Measurements from ENCODE around the gene CDC45. TPM values are rescaled to one million over a fixed set of nuclear protein-coding genes. Genes with fewer than 3 reads are reported as not detected.

CDC45 gene
- total RNA-seq, 4 donors from 2014 or later, result 0.98 TPM; not detected in 3

DNA sequence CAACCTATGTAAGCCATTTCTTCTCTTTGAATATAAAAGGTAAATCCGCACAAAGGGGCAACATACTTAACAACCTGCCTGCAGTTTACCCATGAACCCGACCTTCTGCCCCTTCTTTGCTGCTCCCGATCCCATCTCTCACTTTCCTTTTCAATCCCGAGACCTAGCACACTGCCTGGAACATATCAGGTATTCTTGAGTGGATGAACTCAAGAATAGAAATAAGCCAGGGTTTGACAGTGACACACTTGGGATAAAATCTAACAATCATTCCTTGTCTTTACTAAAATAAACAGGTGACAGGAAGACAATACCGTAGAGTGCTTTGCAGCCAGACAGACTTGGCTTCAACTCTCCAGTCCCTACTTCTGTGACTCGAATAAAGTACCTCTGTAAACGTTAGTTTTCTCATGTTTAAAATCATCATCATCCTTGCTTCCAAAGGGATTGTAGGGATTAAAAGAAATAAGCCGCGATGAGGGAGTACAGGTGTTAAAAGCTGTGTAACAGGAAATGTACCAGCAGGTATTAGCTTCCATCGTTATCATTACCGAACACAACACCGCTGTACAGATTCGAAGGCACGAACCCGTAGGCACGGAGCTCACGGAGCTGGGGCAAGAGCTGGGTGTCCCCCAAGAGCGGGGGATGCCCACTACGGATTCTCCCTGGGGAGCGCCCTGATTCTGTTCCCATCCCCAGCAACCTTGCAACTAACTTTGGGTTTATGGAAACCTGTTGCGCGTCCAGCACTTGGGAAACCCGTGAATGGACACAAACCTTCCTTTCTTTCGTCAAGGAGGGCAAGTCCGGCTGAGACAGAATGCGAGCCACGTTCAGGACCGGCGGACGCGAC is 1.4 kb upstream of the CDC45 start:
- WGBS, 2 donors, result 2 to 3% methylated on average over 19 to 25 of the region's 31 CpGs
- TF ChIP-seq EP300 (IDR thresholded peaks at IDR 0.05) (no peak), POLR2A (IDR thresholded peaks at IDR 0.05) (no peak)
- TF ChIP-seq, protein P1, sequence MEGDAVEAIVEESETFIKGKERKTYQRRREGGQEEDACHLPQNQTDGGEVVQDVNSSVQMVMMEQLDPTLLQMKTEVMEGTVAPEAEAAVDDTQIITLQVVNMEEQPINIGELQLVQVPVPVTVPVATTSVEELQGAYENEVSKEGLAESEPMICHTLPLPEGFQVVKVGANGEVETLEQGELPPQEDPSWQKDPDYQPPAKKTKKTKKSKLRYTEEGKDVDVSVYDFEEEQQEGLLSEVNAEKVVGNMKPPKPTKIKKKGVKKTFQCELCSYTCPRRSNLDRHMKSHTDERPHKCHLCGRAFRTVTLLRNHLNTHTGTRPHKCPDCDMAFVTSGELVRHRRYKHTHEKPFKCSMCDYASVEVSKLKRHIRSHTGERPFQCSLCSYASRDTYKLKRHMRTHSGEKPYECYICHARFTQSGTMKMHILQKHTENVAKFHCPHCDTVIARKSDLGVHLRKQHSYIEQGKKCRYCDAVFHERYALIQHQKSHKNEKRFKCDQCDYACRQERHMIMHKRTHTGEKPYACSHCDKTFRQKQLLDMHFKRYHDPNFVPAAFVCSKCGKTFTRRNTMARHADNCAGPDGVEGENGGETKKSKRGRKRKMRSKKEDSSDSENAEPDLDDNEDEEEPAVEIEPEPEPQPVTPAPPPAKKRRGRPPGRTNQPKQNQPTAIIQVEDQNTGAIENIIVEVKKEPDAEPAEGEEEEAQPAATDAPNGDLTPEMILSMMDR (IDR thresholded peaks at IDR 0.05), result no peak
- H3K27ac ChIP-seq, result peak overlapping the region; percentile 90 to 99 (median 93)

DNA sequence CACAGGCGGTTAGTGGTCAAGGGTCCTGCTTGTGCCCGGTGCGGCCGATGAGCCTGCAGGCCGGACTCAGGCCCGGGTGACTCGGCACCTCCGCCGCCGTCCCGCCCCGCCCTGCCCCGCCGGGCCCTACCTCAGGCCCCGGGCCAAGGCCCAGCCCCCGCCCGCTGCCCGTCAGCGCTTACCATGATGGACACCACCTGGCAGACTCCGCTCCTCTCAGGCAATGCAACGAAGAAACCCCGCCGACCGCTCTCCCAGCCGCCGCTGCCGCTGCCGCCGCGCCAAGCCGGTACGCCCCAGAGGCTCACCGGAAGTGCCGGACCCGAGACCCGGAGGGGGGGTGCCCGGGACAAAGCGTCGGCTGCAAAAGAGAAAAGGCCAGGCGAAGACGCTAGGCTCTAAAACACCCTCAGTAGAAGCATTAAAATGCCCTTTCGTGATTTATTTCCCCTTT is 792 bp upstream of the CDC45 start, which contains the start of gene UFD1:
TSS of gene UFD1 (minus strand) at position 293 of the 454 bp plus-strand sequence. CDS start at position 185, 108 bp downstream.
- peak within 1 kb of the TSS; percentile 90 to 99 (median 93) for H3K27ac ChIP-seq
- TF ChIP-seq EP300 (IDR thresholded peaks at IDR 0.05) (peak in 1 of 2 donors; percentile 77), POLR2A (IDR thresholded peaks at IDR 0.05) (peak in 1 of 2 donors; percentile 23)
- TF ChIP-seq, protein P1 (IDR thresholded peaks at IDR 0.05), result peak in 1 of 5 experiments; percentile 17
- H3K9me3 ChIP-seq, result no peaks in the 10 kb centered on the region
- H3K36me3 ChIP-seq, result peaks cover 0 to 15% (median 0%) of the 10 kb centered on the region in 3 donors
- no peaks in the 10 kb centered on the region for H3K27me3 ChIP-seq
- H3K4me3 ChIP-seq, result peak within 1 kb of the TSS; percentile 65 to 97 (median 80)
- H3K4me1 ChIP-seq, result peaks cover 0 to 41% (median 16%) of the 10 kb centered on the region in 4 donors
- WGBS, 2 donors, result 0 to 1% methylated on average over 22 of the region's 42 CpGs
- DNase-seq (ENCODE audit: low spot score in 2 of 2), result peak; percentile 40 to 53

More for the DNA sequence above, 1.4 kb upstream of the CDC45 start:
- Histone ChIP-seq H3K27me3 (no peaks in the 10 kb centered on the region), H3K4me1 (peaks cover 0 to 41% (median 16%) of the 10 kb centered on the region in 4 donors), H3K9me3 (no peaks in the 10 kb centered on the region), H3K4me3 (peak overlapping the region; percentile 65 to 97 (median 80)), H3K36me3 (peaks cover 0 to 22% (median 0%) of the 10 kb centered on the region in 3 donors)
- no peak for DNase-seq (ENCODE audit: low spot score in 2 of 2)

DNA sequence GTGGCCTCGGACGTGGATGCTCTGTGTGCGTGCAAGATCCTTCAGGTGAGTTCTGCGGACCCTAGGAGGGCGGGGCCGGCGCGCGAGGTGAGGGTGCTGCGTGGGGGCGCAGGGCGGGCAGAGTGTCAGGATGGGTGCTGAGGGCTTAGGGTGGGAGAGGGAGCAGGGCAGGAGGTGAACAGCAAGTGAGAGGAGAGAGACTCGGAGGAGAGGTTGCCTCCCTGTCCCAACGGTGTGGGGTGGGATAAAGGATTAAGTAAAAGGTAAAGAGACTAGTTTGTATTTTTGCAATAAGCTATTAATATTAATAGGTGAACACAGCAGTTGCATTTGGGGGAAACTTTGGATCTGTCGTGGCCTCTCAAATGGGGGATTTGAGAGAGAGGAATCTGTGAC is 451 bp downstream of the CDC45 start:
- TF ChIP-seq POLR2A (IDR thresholded peaks at IDR 0.05) (no peak), EP300 (IDR thresholded peaks at IDR 0.05) (no peak)
- TF ChIP-seq, protein P1 (IDR thresholded peaks at IDR 0.05), result no peak
- Histone ChIP-seq H3K36me3 (peaks cover 0 to 3% (median 0%) of the 10 kb centered on the region in 3 donors), H3K27ac (no peak overlapping the region), H3K9me3 (no peaks in the 10 kb centered on the region), H3K4me1 (peaks cover 0 to 41% (median 16%) of the 10 kb centered on the region in 4 donors), H3K27me3 (no peaks in the 10 kb centered on the region), H3K4me3 (peak overlapping the region; percentile 36 to 97 (median 60))
- no peak for DNase-seq (ENCODE audit: low spot score in 2 of 2)
- WGBS, 2 donors, result 1 to 2% methylated on average over 15 of the region's 15 CpGs

DNA sequence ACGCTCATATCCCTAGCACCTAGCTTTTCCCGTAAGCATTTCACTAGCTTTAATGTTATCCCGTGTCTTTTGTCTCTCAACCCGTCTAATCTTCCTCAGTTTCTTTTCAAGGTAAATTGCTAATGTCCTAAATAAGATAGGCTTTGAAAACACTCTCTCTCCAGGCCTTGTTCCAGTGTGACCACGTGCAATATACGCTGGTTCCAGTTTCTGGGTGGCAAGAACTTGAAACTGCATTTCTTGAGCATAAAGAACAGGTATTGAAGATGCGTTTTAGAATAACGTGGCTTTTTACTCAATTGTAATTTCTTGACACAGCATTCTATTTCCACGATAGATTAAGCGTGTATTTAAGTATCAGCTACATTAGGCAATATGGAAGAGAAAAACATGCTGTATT is 1.1 kb downstream of the CDC45 start:
- Histone ChIP-seq H3K36me3 (no peaks in the 10 kb centered on the region), H3K9me3 (no peaks in the 10 kb centered on the region), H3K4me1 (peaks cover 0 to 35% (median 16%) of the 10 kb centered on the region in 4 donors), H3K27ac (no peak overlapping the region), H3K4me3 (no peak overlapping the region), H3K27me3 (no peaks in the 10 kb centered on the region)
- no peak for DNase-seq (ENCODE audit: low spot score in 2 of 2)
- TF ChIP-seq POLR2A (IDR thresholded peaks at IDR 0.05), result no peak
- no peak for TF ChIP-seq EP300 (IDR thresholded peaks at IDR 0.05)
- TF ChIP-seq, protein P1 (IDR thresholded peaks at IDR 0.05), result no peak
- WGBS, 2 donors, result 66 to 68% methylated on average over 10 of the region's 10 CpGs

DNA sequence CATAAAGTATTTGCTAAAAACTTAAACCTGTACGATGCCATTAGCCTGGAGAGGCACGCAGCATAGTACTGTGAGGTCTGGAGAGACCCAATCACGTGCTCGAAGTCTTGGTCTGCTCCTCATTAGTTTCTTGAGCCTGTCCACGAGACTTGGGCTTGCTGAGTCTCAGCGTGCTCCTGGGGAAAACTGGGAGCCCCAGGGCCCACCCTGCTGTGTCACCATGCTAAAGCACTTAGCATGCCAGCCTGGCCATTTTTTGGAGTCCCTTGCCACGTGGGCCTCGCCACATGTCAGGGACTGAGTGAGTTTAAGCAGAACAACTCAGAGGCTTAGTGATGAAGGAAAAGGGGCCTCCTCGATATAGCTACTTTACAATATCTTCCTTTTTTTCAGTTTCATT is 2.6 kb downstream of the CDC45 start:
- Histone ChIP-seq H3K36me3 (no peaks in the 10 kb centered on the region), H3K27ac (no peak overlapping the region), H3K4me3 (no peak overlapping the region), H3K4me1 (peaks cover 0 to 20% (median 12%) of the 10 kb centered on the region in 4 donors), H3K9me3 (no peaks in the 10 kb centered on the region), H3K27me3 (no peaks in the 10 kb centered on the region)
- TF ChIP-seq POLR2A (IDR thresholded peaks at IDR 0.05) (no peak), EP300 (IDR thresholded peaks at IDR 0.05) (no peak)
- TF ChIP-seq, protein P1 (IDR thresholded peaks at IDR 0.05), result no peak
- WGBS, 2 donors, result 91 to 93% methylated on average over 9 of the region's 9 CpGs
- no peak for DNase-seq (ENCODE audit: low spot score in 2 of 2)

Data from tibial nerve (tissue), 4 donors.